NCI-H1092 treated with DMSO at 0.1 percent for 48 hours (cell line): ENCODE measurements around the gene RABL6.
"Not testable (repeated sequence)": the region's sequence is repeated elsewhere in the genome, so short reads cannot be mapped to it uniquely, and the experiment has no call there.

ENCODE experiments used
- DNase-seq: peaks from one replicate; lab custom pipeline; 2025; lab: John Stamatoyannopoulos, UW

The RABL6 gene

GRCh38 chr9:136821826-136822544 lies 14.2 kb downstream of the RABL6 start:
- no peak for DNase-seq

GRCh38 chr9:136823136-136824046 lies 15.6 kb downstream of the RABL6 start:
- no peak for DNase-seq

GRCh38 chr9:136824496-136825225 lies 16.9 kb downstream of the RABL6 start:
- no peak for DNase-seq

GRCh38 chr9:136825295-136826187 lies 17.8 kb downstream of the RABL6 start:
- DNase-seq: no peak

- no peak for DNase-seq
Measured at GRCh38 chr9:136826188-136826541, 18.4 kb downstream of the RABL6 start.

GRCh38 chr9:136826703-136827582 lies 19.2 kb downstream of the RABL6 start:
- no peak for DNase-seq

- DNase-seq: no peak
Measured at GRCh38 chr9:136827794-136828473, 20.2 kb downstream of the RABL6 start.

- DNase-seq: no peak
Measured at GRCh38 chr9:136828474-136829140, 20.9 kb downstream of the RABL6 start.

- no peak for DNase-seq
Measured at GRCh38 chr9:136829412-136829811, 21.7 kb downstream of the RABL6 start.

- DNase-seq: no peak
Measured at GRCh38 chr9:136829981-136830885, 22.5 kb downstream of the RABL6 start.

GRCh38 chr9:136831002-136831719 lies 23.4 kb downstream of the RABL6 start:
- DNase-seq: no peak

- DNase-seq: no peak
Measured at GRCh38 chr9:136831720-136832104, 24.0 kb downstream of the RABL6 start.

- DNase-seq: no peak
Measured at GRCh38 chr9:136832581-136832980, 24.8 kb downstream of the RABL6 start.

GRCh38 chr9:136833381-136834048 lies 25.8 kb downstream of the RABL6 start:
- not testable (repeated sequence) for DNase-seq

GRCh38 chr9:136835162-136835931 lies 27.6 kb downstream of the RABL6 start:
- DNase-seq: no peak
